HEK293 (cell line): ENCODE results near the gene TMEM176B.
A peak's percentile ranks its signal among the peaks of the same experiment; 100 is the strongest.

Experiments used
- ZNF274 ChIP-seq, 2 experiments: fragments of 200-500 bp in 1 of 2; fragments of 450-650 bp in 1 of 2; sonication (Bioruptor generic) in 1 of 2; formaldehyde crosslinking in 1 of 2; IDR thresholded peaks; 2 replicates each; pipeline versions ENCODE4 v1.5.1 to v1.6.1; 2014 to 2016; ENCODE audit warnings: borderline replicate concordance in 1 of 2, inconsistent platforms in 1 of 2, low read length in 1 of 2, missing biosample characterization in 1 of 2, missing genetic modification characterization in 1 of 2
- ZNF561 ChIP-seq: fragments of 450-650 bp; IDR thresholded peaks from 2 replicates; pipeline ENCODE4 v1.5.1; 2018; ENCODE audit warnings: missing biosample characterization, missing genetic modification characterization, borderline replicate concordance
- TF ChIP-seq, protein P1 (sequence below): fragments of 450-650 bp; formaldehyde crosslinking; IDR thresholded peaks from 2 replicates; pipeline ENCODE4 v1.5.1; 2016; ENCODE audit warnings: missing biosample characterization, missing genetic modification characterization

DNA sequence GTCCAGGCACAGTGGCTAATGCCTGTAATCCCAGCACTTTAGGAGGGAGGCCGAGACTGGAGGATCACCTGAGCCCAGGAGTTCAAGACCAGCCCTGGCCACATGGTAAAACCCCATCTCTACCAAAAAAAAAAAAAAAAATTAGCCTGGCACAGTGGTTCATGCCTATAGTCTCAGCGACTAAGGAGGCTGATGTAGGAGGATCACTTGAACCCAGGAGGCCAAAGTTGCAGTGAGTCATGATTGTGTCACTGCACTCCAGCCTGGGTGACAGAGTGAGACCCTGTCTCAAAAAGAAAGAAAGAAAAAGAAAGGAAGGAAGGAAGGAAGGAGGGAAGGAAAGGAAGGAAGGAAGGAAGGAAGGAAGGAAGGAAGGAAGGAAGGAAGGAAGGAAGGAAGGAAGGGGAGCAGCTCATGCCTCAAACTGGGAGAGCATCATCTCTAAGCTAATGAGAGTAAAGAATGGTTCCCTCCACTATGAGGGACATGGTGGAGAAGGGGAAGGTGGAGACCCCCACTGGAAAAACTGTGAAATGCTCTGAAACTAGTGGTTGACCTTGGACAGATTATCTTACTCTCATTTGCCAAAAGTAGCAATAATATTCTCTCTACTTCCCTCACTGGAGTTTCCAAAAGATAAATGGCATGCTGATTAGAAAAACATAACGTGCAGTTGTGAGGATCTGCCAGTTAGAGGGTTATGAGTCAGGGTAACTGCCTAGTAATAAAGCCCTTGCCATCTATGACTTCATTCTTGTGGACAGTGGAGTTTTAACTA, 46.1 kb downstream of the TMEM176B start:
- TF ChIP-seq ZNF274 (IDR thresholded peaks at IDR 0.05; ENCODE audit: low read length) (no peak), ZNF274 (tag by site-specific recombination; IDR thresholded peaks at IDR 0.05; ENCODE audit: borderline replicate concordance) (no peak), ZNF561 (tag by site-specific recombination) (no peak)
- TF ChIP-seq, protein P1, sequence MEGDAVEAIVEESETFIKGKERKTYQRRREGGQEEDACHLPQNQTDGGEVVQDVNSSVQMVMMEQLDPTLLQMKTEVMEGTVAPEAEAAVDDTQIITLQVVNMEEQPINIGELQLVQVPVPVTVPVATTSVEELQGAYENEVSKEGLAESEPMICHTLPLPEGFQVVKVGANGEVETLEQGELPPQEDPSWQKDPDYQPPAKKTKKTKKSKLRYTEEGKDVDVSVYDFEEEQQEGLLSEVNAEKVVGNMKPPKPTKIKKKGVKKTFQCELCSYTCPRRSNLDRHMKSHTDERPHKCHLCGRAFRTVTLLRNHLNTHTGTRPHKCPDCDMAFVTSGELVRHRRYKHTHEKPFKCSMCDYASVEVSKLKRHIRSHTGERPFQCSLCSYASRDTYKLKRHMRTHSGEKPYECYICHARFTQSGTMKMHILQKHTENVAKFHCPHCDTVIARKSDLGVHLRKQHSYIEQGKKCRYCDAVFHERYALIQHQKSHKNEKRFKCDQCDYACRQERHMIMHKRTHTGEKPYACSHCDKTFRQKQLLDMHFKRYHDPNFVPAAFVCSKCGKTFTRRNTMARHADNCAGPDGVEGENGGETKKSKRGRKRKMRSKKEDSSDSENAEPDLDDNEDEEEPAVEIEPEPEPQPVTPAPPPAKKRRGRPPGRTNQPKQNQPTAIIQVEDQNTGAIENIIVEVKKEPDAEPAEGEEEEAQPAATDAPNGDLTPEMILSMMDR (tag by site-specific recombination) = 0 out of 2 replicates have a peak, but pooled peaks have one; percentile 29
